Liver (tissue), 9 donors: ENCODE results near the gene OMD. TPM values are rescaled to one million over a fixed set of nuclear protein-coding genes. Genes with fewer than 3 reads are reported as not detected.

Experiments used
- DNase-seq: peaks from one replicate; pipeline ENCODE4 v3.0.0-alpha.2; 2017; ENCODE audit warnings: low spot score
- H3K27ac ChIP-seq, 2 donors: one replicate each; pipeline ENCODE4 v1.7.0; 2013; ENCODE audit warnings: inconsistent platforms in 2 of 2, low read length in 2 of 2, control low read depth in 1 of 2, low read depth in 1 of 2, mild to moderate bottlenecking in 1 of 2
- H3K27me3 ChIP-seq, 4 donors: one replicate each; pipeline versions ENCODE4 v1.6.1 to v1.7.0; 2013; ENCODE audit warnings: low read length in 3 of 4, inconsistent platforms in 1 of 4, mild to moderate bottlenecking in 1 of 4, moderate library complexity in 1 of 4; ENCODE audit not compliant: control insufficient read depth in 4 of 4, insufficient read depth in 4 of 4
- H3K36me3 ChIP-seq, 4 donors: one replicate each; pipeline versions ENCODE4 v1.6.1 to v1.7.0; 2013; ENCODE audit warnings: low read length in 3 of 4, mild to moderate bottlenecking in 3 of 4, low read depth in 1 of 4, moderate library complexity in 1 of 4; ENCODE audit not compliant: control insufficient read depth in 4 of 4, insufficient read depth in 3 of 4
- H3K4me1 ChIP-seq, 4 donors: one replicate each; pipeline versions ENCODE4 v1.6.1 to v1.7.0; 2013; ENCODE audit warnings: low read length in 3 of 4, mild to moderate bottlenecking in 3 of 4, moderate library complexity in 1 of 4; ENCODE audit not compliant: control insufficient read depth in 4 of 4, insufficient read depth in 4 of 4
- H3K4me3 ChIP-seq, 3 donors: one replicate each; pipeline versions ENCODE4 v1.6.1 to v1.7.0; 2013; ENCODE audit warnings: low read length in 3 of 3, control low read depth in 1 of 3, low read depth in 1 of 3, mild to moderate bottlenecking in 1 of 3
- H3K9ac ChIP-seq, 2 donors: one replicate each; pipeline ENCODE4 v1.7.0; 2013; ENCODE audit warnings: low read length in 2 of 2, mild to moderate bottlenecking in 2 of 2, moderate library complexity in 2 of 2, control low read depth in 1 of 2, low read depth in 1 of 2
- H3K9me3 ChIP-seq, 4 donors: one replicate each; pipeline versions ENCODE4 v1.6.1 to v1.7.0; 2013; ENCODE audit warnings: low read length in 3 of 4; ENCODE audit not compliant: control insufficient read depth in 4 of 4
- EGR1 ChIP-seq, 2 donors: IDR thresholded peaks; 2 replicates each; pipeline ENCODE4 v1.6.1; 2016 to 2018; ENCODE audit warnings: antibody characterized with exemption in 2 of 2, low read depth in 2 of 2
- FOXA1 ChIP-seq: IDR thresholded peaks from 2 replicates; pipeline ENCODE4 v1.6.1; 2016; ENCODE audit warnings: antibody characterized with exemption
- FOXA2 ChIP-seq: IDR thresholded peaks from 2 replicates; pipeline ENCODE4 v1.6.1; 2016; ENCODE audit warnings: antibody characterized with exemption
- GABPA ChIP-seq, 2 donors: IDR thresholded peaks in 1 of 2; conservative IDR thresholded peaks in 1 of 2; 2 replicates each; pipeline ENCODE4 v1.6.1; 2016; ENCODE audit warnings: antibody characterized with exemption in 2 of 2, mild to moderate bottlenecking in 1 of 2, moderate library complexity in 1 of 2
- HNF4A ChIP-seq, 2 donors: conservative IDR thresholded peaks; 2 replicates each; pipeline ENCODE4 v1.6.1; 2016; ENCODE audit warnings: antibody characterized with exemption in 2 of 2, mild to moderate bottlenecking in 2 of 2
- HNF4G ChIP-seq: IDR thresholded peaks from 2 replicates; pipeline ENCODE4 v1.6.1; 2016; ENCODE audit warnings: antibody characterized with exemption
- JUND ChIP-seq, 2 donors: IDR thresholded peaks; 2 replicates each; pipeline ENCODE4 v1.6.1; 2016; ENCODE audit warnings: antibody characterized with exemption in 2 of 2
- NR2F2 ChIP-seq: IDR thresholded peaks from 2 replicates; pipeline ENCODE4 v1.6.1; 2016; ENCODE audit warnings: antibody characterized with exemption
- RAD21 ChIP-seq, 2 donors: IDR thresholded peaks; 2 replicates each; pipeline ENCODE4 v1.6.1; 2016; ENCODE audit warnings: antibody characterized with exemption in 2 of 2, mild to moderate bottlenecking in 2 of 2
- RXRA ChIP-seq, 2 donors: IDR thresholded peaks; 2 replicates each; pipeline ENCODE4 v1.6.1; 2017 to 2018; ENCODE audit warnings: antibody characterized with exemption in 2 of 2, mild to moderate bottlenecking in 1 of 2
- SP1 ChIP-seq: IDR thresholded peaks from 2 replicates; pipeline ENCODE4 v1.6.1; 2018; ENCODE audit warnings: antibody characterized with exemption, mild to moderate bottlenecking
- TAF1 ChIP-seq: conservative IDR thresholded peaks from 2 replicates; pipeline ENCODE4 v1.6.1; 2016; ENCODE audit warnings: antibody characterized with exemption, mild to moderate bottlenecking
- YY1 ChIP-seq: IDR thresholded peaks from 2 replicates; pipeline ENCODE4 v1.6.1; 2016; ENCODE audit warnings: antibody characterized with exemption, mild to moderate bottlenecking
- WGBS: extraction: QIAGEN DNeasy Blood & Tissue Kit; methylation state at CpG from one replicate; pipeline ENCODE4 v1.1.7; 2013; 5-methylcytosine and 5-hydroxymethylcytosine counted together
- polyA plus RNA-seq, 2 donors: library from polyadenylated mRNA; stranded (reverse) in 1 of 2; unstranded in 1 of 2; fragments of 200-250 nt in 1 of 2; fragments of >200 nt in 1 of 2; fragmentation: Nextera tagmentation in 1 of 2; extraction: Ambion mirVana in 1 of 2; gene quantifications; one replicate each; pipeline versions ENCODE4 v1.2.1 to v1.2.3, GENCODE V29; 2013 to 2015
- total RNA-seq, 2 donors: library from RNA; depleted of rRNA; stranded (reverse); fragments of >200 nt; gene quantifications; one replicate each; pipeline ENCODE4 v1.2.3, GENCODE V29; 2014
- TF ChIP-seq, protein P1 (sequence below): IDR thresholded peaks from 2 replicates; pipeline ENCODE4 v1.6.1; 2016; ENCODE audit warnings: antibody characterized with exemption
- TF ChIP-seq, protein P2 (sequence below): IDR thresholded peaks from 2 replicates; pipeline ENCODE4 v1.6.1; 2016; ENCODE audit warnings: antibody characterized with exemption
- TF ChIP-seq, protein P3 (sequence below): IDR thresholded peaks from 2 replicates; pipeline ENCODE4 v1.6.1; 2016; ENCODE audit warnings: antibody characterized with exemption, mild to moderate bottlenecking
- TF ChIP-seq, protein P4 (sequence below): IDR thresholded peaks from 2 replicates; pipeline ENCODE4 v1.6.1; 2016; ENCODE audit warnings: antibody characterized with exemption
- TF ChIP-seq, protein P5 (sequence below): fragments of 150-350 bp; IDR thresholded peaks from 2 replicates; pipeline ENCODE4 v1.5.1; 2017; ENCODE audit warnings: improper control_type of control experiment, low read depth, low read length; ENCODE audit not compliant: missing input control
- donor health status: healthy.
- donor health status: healthy.
- donor health status: healthy.
- donor health status: healthy.
- donor health status: healthy.

OMD gene
- total and polyA plus RNA-seq, 4 donors: 0.28 to 0.75 (median 0.52) TPM; not detected in 1

DNA sequence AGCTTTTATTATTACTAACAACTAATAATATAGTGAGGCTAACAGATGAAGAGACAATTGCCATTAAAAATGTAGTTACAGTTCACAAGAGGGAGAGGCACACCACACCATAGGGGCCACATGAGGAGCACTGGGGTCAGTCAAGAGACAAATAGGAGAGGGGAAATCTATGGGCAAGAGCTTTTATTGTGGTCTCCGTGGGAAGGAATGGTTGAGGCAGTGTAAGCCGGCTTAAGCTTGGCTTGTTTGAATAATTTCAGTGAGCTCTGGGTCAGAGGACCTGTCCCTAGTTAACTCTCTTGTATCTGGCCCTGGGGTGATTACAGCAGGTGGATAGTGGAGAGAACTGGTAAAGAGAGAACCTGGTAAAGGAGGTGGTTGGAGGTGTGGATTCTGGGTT lies 55.2 kb downstream of the OMD start:
- no peak for DNase-seq
- Histone ChIP-seq H3K4me3 (no peak overlapping the region), H3K36me3 (no peaks in the 10 kb centered on the region), H3K9ac (no peak overlapping the region), H3K4me1 (no peaks in the 10 kb centered on the region), H3K9me3 (no peaks in the 10 kb centered on the region), H3K27me3 (no peaks in the 10 kb centered on the region), H3K27ac (no peak overlapping the region)
- 51% methylated on average over 2 of the region's 2 CpGs for WGBS
- TF ChIP-seq YY1 (no peak), HNF4A (conservative IDR thresholded peaks at IDR 0.05) (no peak), FOXA1 (no peak), GABPA (IDR thresholded peaks at IDR 0.05 in 1 of 2, conservative IDR thresholded peaks at IDR 0.05 in 1 of 2) (no peak), TAF1 (no peak), SP1 (no peak), EGR1 (IDR thresholded peaks at IDR 0.05; ENCODE audit: low read depth in 2 of 2) (no peak), JUND (IDR thresholded peaks at IDR 0.05) (no peak), RAD21 (IDR thresholded peaks at IDR 0.05) (no peak), HNF4G (no peak), FOXA2 (no peak), NR2F2 (no peak), RXRA (IDR thresholded peaks at IDR 0.05) (no peak)
- TF ChIP-seq, protein P1, sequence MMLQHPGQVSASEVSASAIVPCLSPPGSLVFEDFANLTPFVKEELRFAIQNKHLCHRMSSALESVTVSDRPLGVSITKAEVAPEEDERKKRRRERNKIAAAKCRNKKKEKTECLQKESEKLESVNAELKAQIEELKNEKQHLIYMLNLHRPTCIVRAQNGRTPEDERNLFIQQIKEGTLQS: no peak
- TF ChIP-seq, protein P2, sequence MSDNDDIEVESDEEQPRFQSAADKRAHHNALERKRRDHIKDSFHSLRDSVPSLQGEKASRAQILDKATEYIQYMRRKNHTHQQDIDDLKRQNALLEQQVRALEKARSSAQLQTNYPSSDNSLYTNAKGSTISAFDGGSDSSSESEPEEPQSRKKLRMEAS: no peak
- TF ChIP-seq, protein P3, sequence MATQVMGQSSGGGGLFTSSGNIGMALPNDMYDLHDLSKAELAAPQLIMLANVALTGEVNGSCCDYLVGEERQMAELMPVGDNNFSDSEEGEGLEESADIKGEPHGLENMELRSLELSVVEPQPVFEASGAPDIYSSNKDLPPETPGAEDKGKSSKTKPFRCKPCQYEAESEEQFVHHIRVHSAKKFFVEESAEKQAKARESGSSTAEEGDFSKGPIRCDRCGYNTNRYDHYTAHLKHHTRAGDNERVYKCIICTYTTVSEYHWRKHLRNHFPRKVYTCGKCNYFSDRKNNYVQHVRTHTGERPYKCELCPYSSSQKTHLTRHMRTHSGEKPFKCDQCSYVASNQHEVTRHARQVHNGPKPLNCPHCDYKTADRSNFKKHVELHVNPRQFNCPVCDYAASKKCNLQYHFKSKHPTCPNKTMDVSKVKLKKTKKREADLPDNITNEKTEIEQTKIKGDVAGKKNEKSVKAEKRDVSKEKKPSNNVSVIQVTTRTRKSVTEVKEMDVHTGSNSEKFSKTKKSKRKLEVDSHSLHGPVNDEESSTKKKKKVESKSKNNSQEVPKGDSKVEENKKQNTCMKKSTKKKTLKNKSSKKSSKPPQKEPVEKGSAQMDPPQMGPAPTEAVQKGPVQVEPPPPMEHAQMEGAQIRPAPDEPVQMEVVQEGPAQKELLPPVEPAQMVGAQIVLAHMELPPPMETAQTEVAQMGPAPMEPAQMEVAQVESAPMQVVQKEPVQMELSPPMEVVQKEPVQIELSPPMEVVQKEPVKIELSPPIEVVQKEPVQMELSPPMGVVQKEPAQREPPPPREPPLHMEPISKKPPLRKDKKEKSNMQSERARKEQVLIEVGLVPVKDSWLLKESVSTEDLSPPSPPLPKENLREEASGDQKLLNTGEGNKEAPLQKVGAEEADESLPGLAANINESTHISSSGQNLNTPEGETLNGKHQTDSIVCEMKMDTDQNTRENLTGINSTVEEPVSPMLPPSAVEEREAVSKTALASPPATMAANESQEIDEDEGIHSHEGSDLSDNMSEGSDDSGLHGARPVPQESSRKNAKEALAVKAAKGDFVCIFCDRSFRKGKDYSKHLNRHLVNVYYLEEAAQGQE: no peak
- TF ChIP-seq, protein P4, sequence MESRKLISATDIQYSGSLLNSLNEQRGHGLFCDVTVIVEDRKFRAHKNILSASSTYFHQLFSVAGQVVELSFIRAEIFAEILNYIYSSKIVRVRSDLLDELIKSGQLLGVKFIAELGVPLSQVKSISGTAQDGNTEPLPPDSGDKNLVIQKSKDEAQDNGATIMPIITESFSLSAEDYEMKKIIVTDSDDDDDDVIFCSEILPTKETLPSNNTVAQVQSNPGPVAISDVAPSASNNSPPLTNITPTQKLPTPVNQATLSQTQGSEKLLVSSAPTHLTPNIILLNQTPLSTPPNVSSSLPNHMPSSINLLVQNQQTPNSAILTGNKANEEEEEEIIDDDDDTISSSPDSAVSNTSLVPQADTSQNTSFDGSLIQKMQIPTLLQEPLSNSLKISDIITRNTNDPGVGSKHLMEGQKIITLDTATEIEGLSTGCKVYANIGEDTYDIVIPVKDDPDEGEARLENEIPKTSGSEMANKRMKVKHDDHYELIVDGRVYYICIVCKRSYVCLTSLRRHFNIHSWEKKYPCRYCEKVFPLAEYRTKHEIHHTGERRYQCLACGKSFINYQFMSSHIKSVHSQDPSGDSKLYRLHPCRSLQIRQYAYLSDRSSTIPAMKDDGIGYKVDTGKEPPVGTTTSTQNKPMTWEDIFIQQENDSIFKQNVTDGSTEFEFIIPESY: no peak
- TF ChIP-seq, protein P5, sequence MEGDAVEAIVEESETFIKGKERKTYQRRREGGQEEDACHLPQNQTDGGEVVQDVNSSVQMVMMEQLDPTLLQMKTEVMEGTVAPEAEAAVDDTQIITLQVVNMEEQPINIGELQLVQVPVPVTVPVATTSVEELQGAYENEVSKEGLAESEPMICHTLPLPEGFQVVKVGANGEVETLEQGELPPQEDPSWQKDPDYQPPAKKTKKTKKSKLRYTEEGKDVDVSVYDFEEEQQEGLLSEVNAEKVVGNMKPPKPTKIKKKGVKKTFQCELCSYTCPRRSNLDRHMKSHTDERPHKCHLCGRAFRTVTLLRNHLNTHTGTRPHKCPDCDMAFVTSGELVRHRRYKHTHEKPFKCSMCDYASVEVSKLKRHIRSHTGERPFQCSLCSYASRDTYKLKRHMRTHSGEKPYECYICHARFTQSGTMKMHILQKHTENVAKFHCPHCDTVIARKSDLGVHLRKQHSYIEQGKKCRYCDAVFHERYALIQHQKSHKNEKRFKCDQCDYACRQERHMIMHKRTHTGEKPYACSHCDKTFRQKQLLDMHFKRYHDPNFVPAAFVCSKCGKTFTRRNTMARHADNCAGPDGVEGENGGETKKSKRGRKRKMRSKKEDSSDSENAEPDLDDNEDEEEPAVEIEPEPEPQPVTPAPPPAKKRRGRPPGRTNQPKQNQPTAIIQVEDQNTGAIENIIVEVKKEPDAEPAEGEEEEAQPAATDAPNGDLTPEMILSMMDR: no peak

Other genes with a start within 250 kb of the OMD start
- 10 to 100 TPM; 67.9 to 81.7 TPM for gene IARS1, start 130.8 kb downstream of the OMD start, total RNA-seq
- gene IARS1, start 130.8 kb downstream of the OMD start, polyA plus RNA-seq: 10 to 100 TPM; 24.8 to 31.4 TPM
- 10 to 100 TPM; 10.3 to 21.2 TPM for gene NOL8, start 99.1 kb downstream of the OMD start, total RNA-seq
- gene NOL8, start 99.1 kb downstream of the OMD start, polyA plus RNA-seq: 10 to 100 TPM in 1 of 2 donors, 1 to 10 TPM in 1; 5.3 to 15.3 TPM
- gene CENPP, start 98.5 kb downstream of the OMD start, total RNA-seq: 1 to 10 TPM; 1.7 to 8.7 TPM
- under 1 TPM; 0.62 to 0.89 TPM for gene CENPP, start 98.5 kb downstream of the OMD start, polyA plus RNA-seq
- gene OGN, start 19.9 kb downstream of the OMD start, total RNA-seq: 1 to 10 TPM in 1 of 2 donors, under 1 TPM in 1; 0.92 to 4.0 TPM
- 1 to 10 TPM; 1.1 TPM for gene OGN, start 19.9 kb downstream of the OMD start, polyA plus RNA-seq
- 10 to 100 TPM in 1 of 2 donors, 1 to 10 TPM in 1; 6.4 to 11.4 TPM for gene ASPN, start 58.0 kb upstream of the OMD start, total RNA-seq
- gene ASPN, start 58.0 kb upstream of the OMD start, polyA plus RNA-seq: 1 to 10 TPM; 6.6 to 7.2 TPM
- gene ECM2, start 111.5 kb upstream of the OMD start, total RNA-seq: 10 to 100 TPM; 16.5 to 42.0 TPM
- gene ECM2, start 111.5 kb upstream of the OMD start, polyA plus RNA-seq: 10 to 100 TPM; 11.6 to 14.1 TPM
- gene IPPK, start 245.7 kb upstream of the OMD start, total RNA-seq: 1 to 10 TPM; 2.9 to 5.9 TPM
- gene IPPK, start 245.7 kb upstream of the OMD start, polyA plus RNA-seq: 1 to 10 TPM; 2.1 to 4.2 TPM